Omental fat pad (tissue), 4 donors: ENCODE measurements around the gene GMDS. TPM values are rescaled to one million over a fixed set of nuclear protein-coding genes. Genes with fewer than 3 reads are reported as not detected.

Experiments
- ATAC-seq: fragments of 150-250 bp; one replicate; pipeline ENCODE4 v1.9.1; 2016; ENCODE audit warnings: mild to moderate bottlenecking, moderate library complexity; ENCODE audit not compliant: low FRiP score
- DNase-seq: peaks from one replicate; pipeline ENCODE4 v3.0.0-alpha.2; 2019; ENCODE audit warnings: low spot score
- total RNA-seq, 4 donors: library from RNA; depleted of rRNA; stranded (reverse); fragments of >200 nt; gene quantifications; one replicate each; pipeline ENCODE4 v1.1.0, GENCODE V29; 2016
- TF ChIP-seq, protein P1 (sequence below), 3 donors: fragments of 450-650 bp; IDR thresholded peaks; one replicate each; pipeline ENCODE4 v1.5.1; 2016 to 2017; ENCODE audit warnings: antibody characterized with exemption in 3 of 3, mild to moderate bottlenecking in 3 of 3, moderate library complexity in 2 of 3

GMDS gene
- total RNA-seq, 4 donors from 2014 or later, result 5.6 to 20.6 (median 10.7) TPM

DNA sequence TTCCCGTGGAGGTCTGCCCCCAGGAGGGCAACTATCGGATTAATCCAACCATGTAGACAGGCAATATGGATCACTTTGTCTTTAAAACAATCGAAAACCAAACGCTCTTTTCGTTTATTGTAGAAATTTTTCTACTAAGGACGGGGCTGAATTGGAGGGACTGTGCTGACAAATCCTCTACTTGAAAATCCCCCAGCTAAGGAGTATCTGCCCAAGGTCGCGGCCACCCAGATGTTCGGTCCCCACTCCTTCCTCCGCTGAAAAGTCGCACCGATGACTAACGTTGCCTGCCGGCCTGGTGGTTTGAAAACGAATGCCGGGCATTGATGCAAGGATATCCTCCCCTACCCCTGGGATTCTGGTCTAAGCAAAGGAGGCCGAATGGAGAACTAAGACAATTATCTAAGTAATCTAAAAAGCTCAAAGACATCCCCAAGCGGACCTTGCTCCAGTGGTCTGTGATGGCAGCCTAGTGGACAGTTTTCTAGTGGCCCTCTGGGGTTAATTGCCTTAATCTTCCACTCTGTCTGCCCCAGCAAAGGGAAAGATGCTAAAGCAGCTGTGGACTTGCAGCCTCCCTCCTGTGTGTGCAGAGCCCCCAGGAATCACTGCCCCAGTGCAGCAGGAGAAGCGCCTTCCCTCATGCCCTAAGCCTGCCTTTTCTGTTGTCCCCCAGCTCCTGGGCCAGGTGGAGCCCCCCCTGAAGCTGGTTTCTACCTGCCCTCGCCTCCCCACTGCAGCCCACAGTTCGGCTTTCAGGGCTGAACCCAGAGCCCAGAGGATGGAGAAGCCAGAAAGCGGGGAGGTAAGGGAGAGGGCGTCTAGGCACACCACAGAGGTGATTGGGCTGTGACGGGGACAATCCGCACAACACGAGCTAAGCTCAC lies 639.3 kb downstream of the GMDS start:
- DNase-seq (no peak), ATAC-seq (no peak)
- TF ChIP-seq, protein P1, sequence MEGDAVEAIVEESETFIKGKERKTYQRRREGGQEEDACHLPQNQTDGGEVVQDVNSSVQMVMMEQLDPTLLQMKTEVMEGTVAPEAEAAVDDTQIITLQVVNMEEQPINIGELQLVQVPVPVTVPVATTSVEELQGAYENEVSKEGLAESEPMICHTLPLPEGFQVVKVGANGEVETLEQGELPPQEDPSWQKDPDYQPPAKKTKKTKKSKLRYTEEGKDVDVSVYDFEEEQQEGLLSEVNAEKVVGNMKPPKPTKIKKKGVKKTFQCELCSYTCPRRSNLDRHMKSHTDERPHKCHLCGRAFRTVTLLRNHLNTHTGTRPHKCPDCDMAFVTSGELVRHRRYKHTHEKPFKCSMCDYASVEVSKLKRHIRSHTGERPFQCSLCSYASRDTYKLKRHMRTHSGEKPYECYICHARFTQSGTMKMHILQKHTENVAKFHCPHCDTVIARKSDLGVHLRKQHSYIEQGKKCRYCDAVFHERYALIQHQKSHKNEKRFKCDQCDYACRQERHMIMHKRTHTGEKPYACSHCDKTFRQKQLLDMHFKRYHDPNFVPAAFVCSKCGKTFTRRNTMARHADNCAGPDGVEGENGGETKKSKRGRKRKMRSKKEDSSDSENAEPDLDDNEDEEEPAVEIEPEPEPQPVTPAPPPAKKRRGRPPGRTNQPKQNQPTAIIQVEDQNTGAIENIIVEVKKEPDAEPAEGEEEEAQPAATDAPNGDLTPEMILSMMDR (IDR thresholded peaks at IDR 0.05), result no peak

DNA sequence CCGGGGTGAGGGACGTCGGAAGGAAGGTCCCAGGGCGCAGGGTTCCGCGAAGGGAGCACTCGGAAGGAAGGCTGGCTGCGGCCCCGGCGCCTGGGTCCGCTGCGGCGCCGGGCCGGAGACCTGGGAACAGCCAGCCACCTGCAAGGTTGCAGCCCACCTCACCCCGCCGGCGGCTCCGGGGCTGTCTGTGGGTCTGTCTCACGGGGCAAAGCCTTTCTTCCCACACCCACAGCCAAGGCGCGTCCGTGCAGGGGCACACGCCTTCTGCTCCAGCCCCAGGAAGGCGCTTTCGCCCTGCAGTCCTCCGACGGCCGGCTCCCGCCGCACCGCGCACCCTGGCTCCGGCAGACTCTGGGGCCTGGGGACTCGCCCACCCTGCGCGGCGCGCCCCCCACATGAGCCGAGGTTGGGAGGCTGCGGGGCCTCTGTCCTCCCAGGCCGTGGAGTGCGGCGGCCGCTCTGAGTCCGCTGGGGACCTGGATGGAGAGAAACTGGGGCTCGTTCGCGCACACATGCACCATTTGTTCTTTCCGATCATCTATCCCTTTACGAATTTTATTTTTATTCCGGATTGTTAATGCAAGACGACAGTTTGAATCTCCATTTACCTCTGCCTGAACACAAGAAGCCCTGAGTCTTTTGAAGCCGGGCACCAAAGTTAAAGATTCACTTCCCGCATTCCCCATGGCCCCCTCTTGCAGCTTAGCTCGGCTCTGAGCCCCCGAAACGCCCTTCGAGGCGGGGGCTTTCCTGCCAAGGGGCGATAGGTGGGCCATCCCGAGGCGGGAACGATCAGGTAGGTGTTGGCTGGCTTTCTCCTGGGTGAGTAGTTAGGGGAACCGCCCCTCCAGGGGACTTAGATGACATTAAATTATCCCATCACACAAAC lies 640.2 kb downstream of the GMDS start:
- TF ChIP-seq, protein P1 (IDR thresholded peaks at IDR 0.05), result no peak
- DNase-seq (no peak), ATAC-seq (no peak)

DNA sequence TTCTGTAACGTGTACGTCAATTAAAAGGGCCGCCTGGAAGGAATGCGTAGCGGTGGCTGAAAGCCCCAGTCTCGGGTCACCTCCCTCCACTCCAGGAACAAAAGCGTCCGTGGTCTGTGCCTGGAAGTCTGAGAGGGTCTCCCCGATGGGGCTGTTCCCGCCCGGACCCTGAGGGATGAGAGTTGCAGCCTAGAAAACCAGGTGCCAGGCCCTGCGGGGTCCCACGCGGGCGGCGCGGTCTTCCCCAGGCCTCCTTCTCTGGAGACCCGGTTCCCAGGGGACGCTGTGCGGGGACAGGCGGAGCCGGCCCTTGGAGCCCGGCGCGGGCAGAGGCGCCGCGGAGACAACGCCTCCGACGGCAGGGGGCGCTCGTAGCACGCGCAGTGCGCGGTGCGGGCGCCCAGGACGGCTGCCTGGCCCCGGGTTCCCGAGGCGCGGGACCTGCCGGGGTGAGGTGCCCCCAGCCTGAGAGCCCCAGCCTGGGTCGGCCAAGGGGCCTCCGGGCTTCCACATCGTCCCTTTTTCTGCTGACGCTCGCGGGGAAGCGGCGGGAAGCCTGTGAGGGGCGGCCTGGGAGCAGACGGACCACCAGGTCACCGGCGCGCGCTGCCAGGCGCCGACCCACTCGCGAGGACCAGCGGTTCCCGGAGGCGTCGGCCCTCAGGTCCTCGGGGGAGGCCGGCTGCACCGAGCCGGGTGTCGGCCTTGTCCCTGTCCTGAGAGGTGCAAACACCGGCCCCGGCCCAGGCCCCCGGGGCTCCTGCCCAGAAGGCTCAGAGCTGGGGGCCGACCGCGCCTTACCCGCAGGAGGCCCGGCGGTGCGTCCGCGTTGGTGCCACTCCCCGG lies 641.0 kb downstream of the GMDS start:
- peak; percentile 77 for ATAC-seq
- TF ChIP-seq, protein P1 (IDR thresholded peaks at IDR 0.05), result peak in 2 of 3 donors; percentile 89 to 96
- no peak for DNase-seq

DNA sequence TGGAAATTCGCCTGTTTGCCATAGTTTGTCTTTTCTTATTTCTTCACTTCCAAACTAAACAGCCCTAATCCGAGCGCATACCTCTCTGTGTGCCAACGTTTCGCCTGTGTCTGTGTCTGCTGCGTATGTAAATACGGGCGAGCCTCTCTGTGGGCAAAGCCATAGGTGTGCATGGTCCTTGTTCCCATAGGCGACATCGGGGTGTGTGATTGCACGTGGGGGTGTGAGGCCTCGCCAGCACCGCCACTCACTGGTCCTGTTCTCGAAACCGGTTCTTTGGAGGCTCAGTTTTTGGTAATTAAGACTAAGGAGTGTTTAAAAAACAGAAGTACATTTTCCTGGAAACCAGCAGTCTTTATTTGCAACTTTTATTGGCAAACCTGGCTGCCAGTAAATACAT lies 641.7 kb downstream of the GMDS start:
- TF ChIP-seq, protein P1 (IDR thresholded peaks at IDR 0.05), result no peak
- DNase-seq (no peak), ATAC-seq (no peak)

DNA sequence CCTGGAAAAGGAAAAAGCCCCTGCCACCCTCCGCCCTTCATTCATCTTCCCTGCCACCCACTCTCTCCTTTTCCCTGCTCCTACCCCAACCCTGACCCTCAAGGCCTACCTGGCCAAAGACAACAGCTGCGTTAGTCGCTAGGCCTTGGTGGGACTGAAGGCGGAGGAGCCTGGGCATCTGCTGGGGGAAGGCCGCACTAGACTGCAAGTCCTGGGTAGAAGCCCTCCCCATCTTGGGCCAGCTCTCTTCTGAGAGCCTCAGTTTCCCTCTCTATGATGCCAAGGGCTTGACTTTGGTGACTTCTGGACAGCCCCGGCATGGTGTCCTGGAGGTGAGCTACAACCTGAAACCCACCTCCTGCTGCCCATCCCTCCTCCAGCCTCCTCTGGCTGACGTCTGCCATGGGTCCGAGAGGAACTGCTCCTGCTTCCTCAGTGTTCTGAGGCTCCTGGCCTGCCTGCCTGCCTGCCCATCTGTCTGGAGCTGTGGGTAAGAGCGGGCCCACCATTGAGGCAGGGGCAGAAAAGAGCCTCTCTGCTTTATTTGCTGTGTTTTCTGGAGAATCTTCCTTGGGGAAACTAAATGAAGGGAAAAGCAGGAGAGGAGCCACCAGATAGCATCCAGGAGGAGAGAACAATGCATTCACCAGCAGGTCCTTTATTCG lies 643.2 kb downstream of the GMDS start:
- DNase-seq (no peak), ATAC-seq (no peak)
- TF ChIP-seq, protein P1 (IDR thresholded peaks at IDR 0.05), result no peak
